Stomach (tissue), 9 donors: ENCODE data around the gene ZSCAN5B. TPM values are rescaled to one million over a fixed set of nuclear protein-coding genes. Genes with fewer than 3 reads are reported as not detected.

Experiments used
- DNase-seq, 2 donors: peaks; one replicate each; pipeline versions ENCODE4 v3.0.0 to v3.0.0-alpha.2; 2013 to 2019
- H3K27ac ChIP-seq, 5 donors: fragments of 200-600 bp in 4 of 5; sonication (generic) in 4 of 5; one replicate each; pipeline ENCODE4 v1.5.1; 2013 to 2019; ENCODE audit warnings: mild to moderate bottlenecking in 1 of 5, moderate library complexity in 1 of 5
- H3K27me3 ChIP-seq, 3 donors: fragments of 200-600 bp; sonication (generic); one replicate each; pipeline ENCODE4 v1.5.1; 2017 to 2019; ENCODE audit warnings: mixed run types in 1 of 3
- H3K36me3 ChIP-seq, 4 donors: fragments of 200-600 bp; sonication (generic); 1 replicate in 3 of 4; 2 replicates in 1 of 4; pipeline ENCODE4 v1.5.1; 2016 to 2019
- H3K4me1 ChIP-seq, 4 donors: fragments of 200-600 bp; sonication (generic); one replicate each; pipeline ENCODE4 v1.5.1; 2016 to 2019
- H3K4me3 ChIP-seq, 4 donors: fragments of 200-600 bp; sonication (generic) in 3 of 4; one replicate each; pipeline ENCODE4 v1.5.1; 2016 to 2019; ENCODE audit warnings: mild to moderate bottlenecking in 1 of 4
- H3K9me3 ChIP-seq, 4 donors: fragments of 200-600 bp; sonication (generic); one replicate each; pipeline ENCODE4 v1.5.1; 2016 to 2019
- EP300 ChIP-seq: sonication (generic); formaldehyde crosslinking; IDR thresholded peaks from one replicate; pipeline ENCODE4 v1.6.1; 2017; ENCODE audit warnings: antibody characterized with exemption
- POLR2A ChIP-seq, 4 donors: fragments of 450-650 bp; IDR thresholded peaks; one replicate each; pipeline ENCODE4 v1.6.1; 2016; ENCODE audit warnings: antibody characterized with exemption in 4 of 4, control low read depth in 2 of 4, mild to moderate bottlenecking in 1 of 4, moderate library complexity in 1 of 4
- POLR2AphosphoS5 ChIP-seq, 3 donors: sonication (generic); formaldehyde crosslinking; IDR thresholded peaks; one replicate each; pipeline ENCODE4 v1.6.1; 2016; ENCODE audit warnings: antibody characterized with exemption in 3 of 3
- WGBS, 5 donors: extraction: QIAGEN DNeasy Blood & Tissue Kit in 3 of 5; methylation state at CpG; one replicate each; pipeline versions ENCODE4 v1.1.5 to v1.1.7; 2013 to 2018; 5-methylcytosine and 5-hydroxymethylcytosine counted together
- intact Hi-C: fragments of 100-400 bp; cut with DNase I; formaldehyde crosslinking; loops from one replicate; pipeline ENCODE4 v1.15.1; 2023; ENCODE audit warnings: low total_unique reads
- polyA plus RNA-seq, 3 donors: library from polyadenylated mRNA; stranded (reverse); fragments of 200-250 nt; gene quantifications; one replicate each; pipeline ENCODE4 v1.2.3, GENCODE V29; 2013
- total RNA-seq, 5 donors: library from RNA; depleted of rRNA; stranded (reverse); fragments of >200 nt; gene quantifications; one replicate each; pipeline versions ENCODE4 v1.1.0 to v1.2.3, GENCODE V29; 2014 to 2016
- TF ChIP-seq, protein P1 (sequence below), 7 experiments: fragments of 450-650 bp in 4 of 7; fragments of 200-600 bp in 3 of 7; sonication (generic) in 3 of 7; IDR thresholded peaks; one replicate each; pipeline ENCODE4 v1.5.1; 2016 to 2019; ENCODE audit warnings: antibody characterized with exemption in 7 of 7, control low read depth in 2 of 7, mild to moderate bottlenecking in 1 of 7
- donor health status: healthy with polysubstance abuse.
- donor health status: Bipolar disorder and iron deficiency.
- donor health status: healthy.

ZSCAN5B gene
- total and polyA plus RNA-seq, 8 donors: not detected

DNA sequence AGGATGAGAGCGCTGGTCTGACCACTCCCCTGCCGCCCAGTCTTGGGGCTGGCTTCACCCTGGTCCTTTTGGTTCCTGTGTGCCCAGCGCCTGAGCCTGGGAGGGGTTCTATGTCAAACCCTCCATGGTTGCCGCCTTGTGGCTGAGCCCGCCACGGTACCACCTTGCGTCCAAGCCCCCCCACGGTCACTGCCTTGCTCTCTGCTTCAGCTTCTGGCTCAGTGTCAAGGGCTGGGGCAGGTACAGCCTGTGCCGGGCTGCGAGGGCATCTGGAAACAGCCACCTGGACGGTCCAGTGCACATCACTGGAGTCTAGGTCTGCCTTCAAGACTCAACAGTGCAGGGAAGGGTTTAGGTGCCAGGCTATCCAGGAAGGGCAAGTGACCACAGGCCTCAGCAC is 36.0 kb downstream of the ZSCAN5B start:
- Histone ChIP-seq H3K9me3 (no peaks in the 10 kb centered on the region), H3K4me1 (peaks cover 0 to 5% (median 0%) of the 10 kb centered on the region in 4 donors), H3K4me3 (no peak overlapping the region), H3K36me3 (peaks cover 22 to 52% (median 51%) of the 10 kb centered on the region in 4 donors), H3K27me3 (no peaks in the 10 kb centered on the region), H3K27ac (no peak overlapping the region)
- intact Hi-C loops: loop anchor here (5.0 kb wide), 1 partner anchor 64 kb away; no protein-coding TSS in a partner anchor
- no peak for DNase-seq
- TF ChIP-seq POLR2AphosphoS5 (IDR thresholded peaks at IDR 0.05): no peak
- 70 to 90% (median 83%) methylated on average over 10 to 11 of the region's 11 CpGs for WGBS, 5 donors

DNA sequence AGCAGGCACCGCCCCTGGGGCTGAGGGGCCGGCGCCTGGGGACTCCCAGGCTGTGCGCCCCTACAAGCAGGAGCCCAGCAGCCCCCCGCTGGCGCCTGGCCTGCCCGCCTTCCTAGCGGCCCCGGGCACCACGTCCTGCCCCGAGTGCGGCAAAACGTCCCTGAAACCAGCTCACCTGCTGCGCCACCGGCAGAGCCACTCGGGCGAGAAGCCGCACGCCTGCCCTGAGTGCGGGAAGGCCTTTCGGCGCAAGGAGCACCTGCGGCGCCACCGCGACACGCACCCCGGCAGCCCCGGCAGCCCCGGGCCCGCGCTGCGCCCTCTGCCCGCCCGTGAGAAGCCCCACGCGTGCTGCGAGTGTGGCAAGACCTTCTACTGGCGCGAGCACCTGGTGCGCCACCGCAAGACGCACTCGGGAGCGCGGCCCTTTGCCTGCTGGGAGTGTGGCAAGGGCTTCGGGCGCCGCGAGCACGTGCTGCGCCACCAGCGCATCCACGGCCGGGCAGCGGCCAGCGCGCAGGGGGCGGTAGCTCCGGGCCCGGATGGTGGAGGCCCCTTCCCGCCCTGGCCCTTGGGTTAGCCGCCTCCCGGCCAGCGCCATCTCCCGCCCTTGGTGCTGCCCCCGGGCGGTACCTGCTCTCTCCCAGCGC is 37.8 kb downstream of the ZSCAN5B start:
- no peaks in the 10 kb centered on the region for H3K27me3 ChIP-seq
- H3K27ac ChIP-seq: no peak overlapping the region
- H3K4me1 ChIP-seq: peaks cover 0 to 5% (median 0%) of the 10 kb centered on the region in 4 donors
- no peaks in the 10 kb centered on the region for H3K9me3 ChIP-seq
- 95 to 99% (median 96%) methylated on average over 29 to 69 of the region's 69 CpGs for WGBS, 5 donors
- intact Hi-C loops: loop anchor here (5.0 kb wide), 1 partner anchor 62 kb away; no protein-coding TSS in a partner anchor
- H3K4me3 ChIP-seq: no peak overlapping the region
- TF ChIP-seq POLR2AphosphoS5 (IDR thresholded peaks at IDR 0.05): no peak
- TF ChIP-seq EP300: no peak
- TF ChIP-seq POLR2A (IDR thresholded peaks at IDR 0.05): no peak
- TF ChIP-seq, protein P1, sequence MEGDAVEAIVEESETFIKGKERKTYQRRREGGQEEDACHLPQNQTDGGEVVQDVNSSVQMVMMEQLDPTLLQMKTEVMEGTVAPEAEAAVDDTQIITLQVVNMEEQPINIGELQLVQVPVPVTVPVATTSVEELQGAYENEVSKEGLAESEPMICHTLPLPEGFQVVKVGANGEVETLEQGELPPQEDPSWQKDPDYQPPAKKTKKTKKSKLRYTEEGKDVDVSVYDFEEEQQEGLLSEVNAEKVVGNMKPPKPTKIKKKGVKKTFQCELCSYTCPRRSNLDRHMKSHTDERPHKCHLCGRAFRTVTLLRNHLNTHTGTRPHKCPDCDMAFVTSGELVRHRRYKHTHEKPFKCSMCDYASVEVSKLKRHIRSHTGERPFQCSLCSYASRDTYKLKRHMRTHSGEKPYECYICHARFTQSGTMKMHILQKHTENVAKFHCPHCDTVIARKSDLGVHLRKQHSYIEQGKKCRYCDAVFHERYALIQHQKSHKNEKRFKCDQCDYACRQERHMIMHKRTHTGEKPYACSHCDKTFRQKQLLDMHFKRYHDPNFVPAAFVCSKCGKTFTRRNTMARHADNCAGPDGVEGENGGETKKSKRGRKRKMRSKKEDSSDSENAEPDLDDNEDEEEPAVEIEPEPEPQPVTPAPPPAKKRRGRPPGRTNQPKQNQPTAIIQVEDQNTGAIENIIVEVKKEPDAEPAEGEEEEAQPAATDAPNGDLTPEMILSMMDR (IDR thresholded peaks at IDR 0.05): no peak
- DNase-seq: no peak
- H3K36me3 ChIP-seq: peaks cover 29 to 70% (median 68%) of the 10 kb centered on the region in 4 donors

DNA sequence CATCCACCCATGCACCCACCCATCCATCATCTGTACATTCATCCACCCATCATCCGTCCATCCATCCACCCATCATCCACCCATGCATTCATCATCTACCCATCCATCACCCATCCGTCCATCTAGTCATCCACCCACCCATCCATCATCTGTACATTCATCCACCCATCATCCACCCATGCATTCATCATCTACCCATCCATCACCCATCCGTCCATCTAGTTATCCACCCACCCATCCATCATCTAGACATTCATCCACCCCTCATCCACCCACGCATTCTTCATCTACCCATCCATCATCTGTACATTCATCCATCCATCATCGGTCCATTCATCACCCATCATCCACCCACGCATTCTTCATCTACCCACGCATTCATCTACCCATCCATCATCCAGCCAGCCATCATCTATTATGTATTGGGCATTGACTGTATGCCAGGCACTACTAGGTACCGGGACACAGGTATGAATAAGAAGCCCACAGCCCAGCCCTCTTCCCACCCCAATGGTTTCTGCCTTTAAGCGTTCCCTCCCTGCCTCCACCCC is 38.5 kb downstream of the ZSCAN5B start:
- no peak for TF ChIP-seq POLR2AphosphoS5 (IDR thresholded peaks at IDR 0.05)
- TF ChIP-seq, protein P1 (IDR thresholded peaks at IDR 0.05): no peak
- no peak for TF ChIP-seq POLR2A (IDR thresholded peaks at IDR 0.05)
- TF ChIP-seq EP300: no peak
- 93 to 96% (median 94%) methylated on average over 9 of the region's 9 CpGs for WGBS, 5 donors

DNA sequence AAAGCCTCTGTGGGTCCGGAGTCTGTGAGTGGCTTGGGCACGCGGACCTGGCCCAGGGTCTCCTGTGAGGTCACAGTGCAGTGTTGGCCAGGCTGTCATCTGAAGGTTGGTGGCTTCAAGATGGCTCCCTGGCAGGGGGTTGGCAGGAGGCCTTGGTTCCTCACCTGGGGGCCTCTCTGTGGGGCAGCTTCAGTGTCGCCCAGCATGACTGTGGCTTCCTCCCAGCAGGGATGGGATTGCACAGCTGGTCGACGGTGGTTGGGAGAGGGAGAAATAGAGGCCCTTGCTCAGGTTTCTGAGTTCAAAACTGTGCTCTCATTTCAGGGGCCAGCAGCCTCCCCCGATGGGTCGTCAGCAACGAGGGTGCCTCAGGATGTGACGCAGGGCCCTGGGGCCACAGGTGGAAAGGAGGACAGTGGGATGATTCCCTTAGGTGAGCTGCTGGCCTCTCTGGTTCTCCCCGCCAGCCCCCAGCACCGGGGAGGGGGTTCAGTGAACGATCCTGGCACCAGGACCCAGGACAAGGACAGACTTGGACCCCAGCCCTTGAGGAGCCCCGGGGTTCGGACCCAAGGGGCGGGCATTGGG is 39.3 kb downstream of the ZSCAN5B start:
- DNase-seq: no peak
- intact Hi-C loops: no loop called here
- 90 to 96% (median 93%) methylated on average over 12 to 16 of the region's 16 CpGs for WGBS, 5 donors
- TF ChIP-seq POLR2AphosphoS5 (IDR thresholded peaks at IDR 0.05) (no peak), POLR2A (IDR thresholded peaks at IDR 0.05) (no peak), EP300 (no peak)
- TF ChIP-seq, protein P1 (IDR thresholded peaks at IDR 0.05): no peak
- Histone ChIP-seq H3K27ac (no peak overlapping the region), H3K36me3 (peaks cover 29 to 84% (median 77%) of the 10 kb centered on the region in 4 donors), H3K27me3 (no peaks in the 10 kb centered on the region), H3K4me1 (peaks cover 0 to 8% (median 4%) of the 10 kb centered on the region in 4 donors), H3K9me3 (no peaks in the 10 kb centered on the region), H3K4me3 (no peak overlapping the region)

More for the DNA sequence above, 38.5 kb downstream of the ZSCAN5B start:
- DNase-seq: no peak
- Histone ChIP-seq H3K4me3 (no peak overlapping the region), H3K36me3 (peaks cover 29 to 76% (median 75%) of the 10 kb centered on the region in 4 donors), H3K4me1 (peaks cover 0 to 5% (median 0%) of the 10 kb centered on the region in 4 donors), H3K27ac (no peak overlapping the region), H3K27me3 (no peaks in the 10 kb centered on the region), H3K9me3 (no peaks in the 10 kb centered on the region)
- intact Hi-C loops: no loop called here
